Measurements from ENCODE around the gene SLTM.
"Not testable (repeated sequence)": the region's sequence is repeated elsewhere in the genome, so short reads cannot be mapped to it uniquely, and the experiment has no call there.

The SLTM gene

GRCh38 chr15:58957101-58957973, 23.9 kb upstream of the SLTM start:
- H3K4me3 ChIP-seq (ENCODE audit: low read depth in 1 of 2, low read length in 2 of 2), result no peak overlapping the region
- no peaks in the 10 kb centered on the region for H3K27me3 ChIP-seq (ENCODE audit: low read depth, low read length)
- no peaks in the 10 kb centered on the region for H3K9me3 ChIP-seq (ENCODE audit: control insufficient read depth in 1 of 2, low read length in 2 of 2)
- H3K4me1 ChIP-seq (ENCODE audit: control insufficient read depth in 1 of 2, insufficient read depth in 2 of 2, low read length in 2 of 2), result no peaks in the 10 kb centered on the region
- no peaks in the 10 kb centered on the region for H3K36me3 ChIP-seq (ENCODE audit: control insufficient read depth in 1 of 2, insufficient read depth in 2 of 2, low read length in 2 of 2)
- no peak overlapping the region for H3K27ac ChIP-seq (ENCODE audit: low read length)

GRCh38 chr15:58952751-58953150, 19.3 kb upstream of the SLTM start:
- Histone ChIP-seq H3K4me1 (ENCODE audit: control insufficient read depth in 1 of 2, insufficient read depth in 2 of 2, low read length in 2 of 2) (no peaks in the 10 kb centered on the region), H3K36me3 (ENCODE audit: control insufficient read depth in 1 of 2, insufficient read depth in 2 of 2, low read length in 2 of 2) (no peaks in the 10 kb centered on the region), H3K27ac (ENCODE audit: low read length) (no peak overlapping the region), H3K27me3 (ENCODE audit: low read depth, low read length) (no peaks in the 10 kb centered on the region), H3K9me3 (ENCODE audit: control insufficient read depth in 1 of 2, low read length in 2 of 2) (no peaks in the 10 kb centered on the region), H3K4me3 (ENCODE audit: low read depth in 1 of 2, low read length in 2 of 2) (no peak overlapping the region)

DNA sequence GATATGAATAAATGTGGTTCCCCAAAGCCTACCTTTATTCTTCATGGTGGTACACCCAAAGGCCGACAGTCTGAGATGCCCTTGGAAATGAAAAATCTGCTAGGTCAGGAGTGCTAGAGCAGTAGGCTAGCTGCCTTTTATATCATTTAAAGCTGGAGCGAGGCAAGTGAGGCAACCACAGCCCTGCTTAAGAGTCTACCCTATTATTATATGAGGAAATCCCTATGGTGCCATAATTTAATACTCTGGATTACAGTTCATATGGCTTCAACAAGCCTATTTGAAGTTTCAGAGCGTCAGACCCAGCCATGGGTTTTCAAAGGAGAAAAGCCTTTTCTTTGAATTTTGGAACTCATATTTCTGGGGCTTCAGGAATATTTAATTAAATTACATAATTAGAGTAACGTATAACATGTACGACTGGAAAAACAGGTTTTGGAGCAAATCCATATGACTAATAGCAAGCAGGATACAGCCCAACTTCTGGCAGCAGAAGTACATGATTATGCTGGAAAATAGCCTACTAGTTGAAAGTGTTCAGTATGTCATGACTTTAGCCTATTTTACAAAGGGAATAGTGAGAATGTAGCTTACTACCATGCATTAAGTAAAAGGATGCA, 18.0 kb upstream of the SLTM start:
- H3K4me1 ChIP-seq (ENCODE audit: control insufficient read depth in 1 of 2, insufficient read depth in 2 of 2, low read length in 2 of 2), result no peaks in the 10 kb centered on the region
- peak overlapping the region; percentile 11 for H3K27ac ChIP-seq (ENCODE audit: low read length)
- H3K9me3 ChIP-seq (ENCODE audit: control insufficient read depth in 1 of 2, low read length in 2 of 2), result no peaks in the 10 kb centered on the region
- H3K4me3 ChIP-seq (ENCODE audit: low read depth in 1 of 2, low read length in 2 of 2), result no peak overlapping the region
- H3K27me3 ChIP-seq (ENCODE audit: low read depth, low read length), result no peaks in the 10 kb centered on the region
- H3K36me3 ChIP-seq (ENCODE audit: control insufficient read depth in 1 of 2, insufficient read depth in 2 of 2, low read length in 2 of 2), result no peaks in the 10 kb centered on the region

GRCh38 chr15:58947179-58947578, 13.7 kb upstream of the SLTM start:
- Histone ChIP-seq H3K36me3 (ENCODE audit: control insufficient read depth in 1 of 2, insufficient read depth in 2 of 2, low read length in 2 of 2) (no peaks in the 10 kb centered on the region), H3K27me3 (ENCODE audit: low read depth, low read length) (no peaks in the 10 kb centered on the region), H3K4me3 (ENCODE audit: low read depth in 1 of 2, low read length in 2 of 2) (no peak overlapping the region), H3K9me3 (ENCODE audit: control insufficient read depth in 1 of 2, low read length in 2 of 2) (no peaks in the 10 kb centered on the region), H3K27ac (ENCODE audit: low read length) (no peak overlapping the region), H3K4me1 (ENCODE audit: control insufficient read depth in 1 of 2, insufficient read depth in 2 of 2, low read length in 2 of 2) (no peaks in the 10 kb centered on the region)

- not testable (repeated sequence) for H3K4me3 ChIP-seq (ENCODE audit: low read depth in 1 of 2, low read length in 2 of 2); H3K36me3 ChIP-seq (ENCODE audit: control insufficient read depth in 1 of 2, insufficient read depth in 2 of 2, low read length in 2 of 2); H3K9me3 ChIP-seq (ENCODE audit: control insufficient read depth in 1 of 2, low read length in 2 of 2); H3K27me3 ChIP-seq (ENCODE audit: low read depth, low read length)
- H3K4me1 ChIP-seq (ENCODE audit: control insufficient read depth in 1 of 2, insufficient read depth in 2 of 2, low read length in 2 of 2), result peaks cover 0 to 15% of the 10 kb centered on the region in 2 donors
- peak overlapping the region; percentile 99 for H3K27ac ChIP-seq (ENCODE audit: low read length)
Observed at GRCh38 chr15:58934974-58935373, 1.5 kb upstream of the SLTM start.

DNA sequence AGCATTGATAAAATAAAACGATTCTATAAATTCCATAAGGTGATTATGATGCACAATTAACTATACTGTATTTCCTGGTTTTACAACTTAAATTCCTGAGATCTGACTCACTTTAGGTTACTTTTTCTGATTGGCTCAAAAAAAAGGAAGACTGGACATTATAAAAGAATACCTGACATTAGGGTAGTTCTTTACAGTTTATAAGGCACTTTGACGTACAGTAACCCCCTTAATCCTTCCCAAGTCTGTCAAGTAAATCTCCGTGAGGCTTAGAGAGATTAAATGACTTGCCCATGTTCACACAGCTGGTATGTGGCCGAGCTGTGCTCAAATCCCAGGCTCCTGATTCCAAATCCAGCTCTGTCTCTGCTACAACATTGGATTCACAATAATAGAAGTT, 1.0 kb upstream of the SLTM start:
- Histone ChIP-seq H3K27me3 (ENCODE audit: low read depth, low read length) (no peaks in the 10 kb centered on the region), H3K27ac (ENCODE audit: low read length) (peak overlapping the region; percentile 99), H3K4me3 (ENCODE audit: low read depth in 1 of 2, low read length in 2 of 2) (peak overlapping the region; percentile 80 to 94), H3K9me3 (ENCODE audit: control insufficient read depth in 1 of 2, low read length in 2 of 2) (no peaks in the 10 kb centered on the region), H3K4me1 (ENCODE audit: control insufficient read depth in 1 of 2, insufficient read depth in 2 of 2, low read length in 2 of 2) (peaks cover 0 to 16% of the 10 kb centered on the region in 2 donors), H3K36me3 (ENCODE audit: control insufficient read depth in 1 of 2, insufficient read depth in 2 of 2, low read length in 2 of 2) (no peaks in the 10 kb centered on the region)

DNA sequence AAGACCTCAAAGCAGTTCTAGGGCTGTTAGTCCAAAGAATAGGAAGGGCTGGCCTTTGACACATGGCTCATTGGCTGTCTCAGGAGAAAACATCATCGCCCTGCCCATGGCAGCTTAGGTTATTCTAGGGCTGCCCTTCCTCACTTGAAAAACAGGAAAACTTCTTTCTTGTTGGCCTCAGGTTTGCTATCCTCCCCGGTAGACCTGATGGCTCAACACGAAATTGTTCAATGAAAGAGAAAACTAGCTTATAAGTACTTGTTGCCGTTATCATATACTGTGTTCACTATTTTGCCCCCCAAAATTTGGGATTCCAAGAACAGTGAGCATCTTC, 602 bp upstream of the SLTM start:
- peak overlapping the region; percentile 99 for H3K27ac ChIP-seq (ENCODE audit: low read length)
- H3K9me3 ChIP-seq (ENCODE audit: control insufficient read depth in 1 of 2, low read length in 2 of 2), result no peaks in the 10 kb centered on the region
- peak overlapping the region; percentile 80 to 94 for H3K4me3 ChIP-seq (ENCODE audit: low read depth in 1 of 2, low read length in 2 of 2)
- peaks cover 0 to 16% of the 10 kb centered on the region in 2 donors for H3K4me1 ChIP-seq (ENCODE audit: control insufficient read depth in 1 of 2, insufficient read depth in 2 of 2, low read length in 2 of 2)
- H3K27me3 ChIP-seq (ENCODE audit: low read depth, low read length), result no peaks in the 10 kb centered on the region
- no peaks in the 10 kb centered on the region for H3K36me3 ChIP-seq (ENCODE audit: control insufficient read depth in 1 of 2, insufficient read depth in 2 of 2, low read length in 2 of 2)

DNA sequence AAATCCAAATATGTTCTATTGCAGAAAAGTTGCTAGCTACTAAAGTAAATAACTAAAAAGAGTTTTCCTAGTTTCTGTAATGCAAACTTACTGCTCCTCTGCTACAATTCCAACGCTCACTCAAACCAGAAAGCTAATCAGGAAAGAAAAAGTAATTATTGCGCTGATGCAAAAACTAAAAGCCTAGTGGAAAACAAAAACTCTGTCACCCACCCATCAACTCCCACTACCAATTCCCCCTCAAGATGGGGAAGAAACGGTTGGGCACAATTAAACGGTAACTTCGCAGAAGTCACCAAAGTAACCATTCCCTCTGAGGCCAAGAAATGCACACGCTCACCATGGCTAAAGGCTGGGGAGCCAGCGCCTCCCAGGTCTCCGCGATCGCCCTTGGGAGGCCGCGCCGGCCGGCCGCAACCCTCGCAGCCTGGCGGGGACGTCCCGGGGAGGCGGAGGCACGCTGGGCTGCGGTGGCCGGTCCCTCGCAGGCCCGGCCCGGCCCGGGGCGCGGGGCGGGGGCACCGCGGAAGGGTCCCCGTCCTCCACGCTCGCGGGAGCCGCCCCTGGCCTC, 684 bp downstream of the SLTM start:
- H3K27me3 ChIP-seq (ENCODE audit: low read depth, low read length), result no peaks in the 10 kb centered on the region
- peak overlapping the region; percentile 94 for H3K27ac ChIP-seq (ENCODE audit: low read length)
- no peaks in the 10 kb centered on the region for H3K9me3 ChIP-seq (ENCODE audit: control insufficient read depth in 1 of 2, low read length in 2 of 2)
- H3K4me1 ChIP-seq (ENCODE audit: control insufficient read depth in 1 of 2, insufficient read depth in 2 of 2, low read length in 2 of 2), result peaks cover 0 to 16% of the 10 kb centered on the region in 2 donors
- peak overlapping the region; percentile 80 to 94 for H3K4me3 ChIP-seq (ENCODE audit: low read depth in 1 of 2, low read length in 2 of 2)
- peaks cover 0 to 13% of the 10 kb centered on the region in 2 donors for H3K36me3 ChIP-seq (ENCODE audit: control insufficient read depth in 1 of 2, insufficient read depth in 2 of 2, low read length in 2 of 2)

DNA sequence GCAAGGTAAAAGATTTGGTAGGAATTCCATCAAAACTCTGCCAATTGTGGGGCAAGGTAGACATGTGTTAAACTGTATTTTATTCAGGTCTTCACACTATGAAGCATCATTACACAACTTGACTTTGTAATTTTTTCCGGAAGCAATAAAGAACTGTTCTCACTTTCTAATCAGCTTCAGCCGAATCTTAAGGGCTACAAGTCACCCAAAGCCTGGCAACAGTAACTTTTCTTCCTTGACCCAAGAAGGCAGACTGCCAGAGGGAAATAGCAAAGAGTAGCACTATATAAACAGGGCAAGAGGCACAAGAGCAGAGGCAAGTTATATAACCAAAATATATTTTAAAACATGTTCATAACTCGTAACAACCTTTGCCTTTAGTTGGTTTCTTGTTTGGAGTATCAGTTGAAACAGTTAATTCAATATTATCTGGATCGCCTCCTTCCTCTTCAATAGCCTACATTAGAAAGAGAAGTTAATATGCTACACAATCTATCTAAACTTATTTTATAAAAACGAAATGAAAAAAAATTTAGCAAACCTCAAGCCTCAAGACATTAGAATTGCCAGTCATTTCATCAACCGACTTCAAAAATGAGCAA, 1.4 kb downstream of the SLTM start:
- peaks cover 0 to 16% of the 10 kb centered on the region in 2 donors for H3K4me1 ChIP-seq (ENCODE audit: control insufficient read depth in 1 of 2, insufficient read depth in 2 of 2, low read length in 2 of 2)
- H3K27ac ChIP-seq (ENCODE audit: low read length), result peak overlapping the region; percentile 94
- no peaks in the 10 kb centered on the region for H3K27me3 ChIP-seq (ENCODE audit: low read depth, low read length)
- peak overlapping the region; percentile 80 to 94 for H3K4me3 ChIP-seq (ENCODE audit: low read depth in 1 of 2, low read length in 2 of 2)
- H3K36me3 ChIP-seq (ENCODE audit: control insufficient read depth in 1 of 2, insufficient read depth in 2 of 2, low read length in 2 of 2), result peaks cover 0 to 18% of the 10 kb centered on the region in 2 donors
- H3K9me3 ChIP-seq (ENCODE audit: control insufficient read depth in 1 of 2, low read length in 2 of 2), result no peaks in the 10 kb centered on the region

DNA sequence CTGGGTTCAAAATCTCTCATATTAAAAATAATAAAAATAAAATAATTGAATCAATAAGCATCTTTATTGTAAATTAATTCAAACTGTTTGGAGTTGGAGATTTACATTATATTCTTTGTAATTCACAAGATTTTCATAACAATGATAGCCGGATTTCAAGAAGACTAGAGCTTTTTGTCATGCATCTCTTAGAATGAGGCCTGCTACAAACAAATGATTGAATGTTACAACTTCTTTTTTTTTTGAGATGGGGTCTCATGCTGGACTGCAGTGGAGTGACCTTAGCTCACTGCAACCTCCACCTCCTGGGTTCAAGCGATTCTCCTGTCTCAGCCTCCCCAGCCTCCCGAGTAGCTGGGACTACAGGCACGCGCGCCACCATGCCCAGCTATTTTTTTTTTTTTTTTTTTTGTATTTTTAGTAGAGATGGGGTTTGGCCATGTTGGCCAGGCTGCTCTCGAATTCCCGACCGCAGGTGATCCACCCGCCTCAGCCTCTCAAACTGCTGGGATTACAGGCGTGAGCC, 3.5 kb downstream of the SLTM start:
- Histone ChIP-seq H3K4me1 (ENCODE audit: control insufficient read depth in 1 of 2, insufficient read depth in 2 of 2, low read length in 2 of 2) (peaks cover 0 to 20% of the 10 kb centered on the region in 2 donors), H3K27ac (ENCODE audit: low read length) (no peak overlapping the region), H3K9me3 (ENCODE audit: control insufficient read depth in 1 of 2, low read length in 2 of 2) (no peaks in the 10 kb centered on the region), H3K36me3 (ENCODE audit: control insufficient read depth in 1 of 2, insufficient read depth in 2 of 2, low read length in 2 of 2) (peaks cover 6 to 22% of the 10 kb centered on the region in 2 donors), H3K27me3 (ENCODE audit: low read depth, low read length) (no peaks in the 10 kb centered on the region), H3K4me3 (ENCODE audit: low read depth in 1 of 2, low read length in 2 of 2) (no peak overlapping the region)

DNA sequence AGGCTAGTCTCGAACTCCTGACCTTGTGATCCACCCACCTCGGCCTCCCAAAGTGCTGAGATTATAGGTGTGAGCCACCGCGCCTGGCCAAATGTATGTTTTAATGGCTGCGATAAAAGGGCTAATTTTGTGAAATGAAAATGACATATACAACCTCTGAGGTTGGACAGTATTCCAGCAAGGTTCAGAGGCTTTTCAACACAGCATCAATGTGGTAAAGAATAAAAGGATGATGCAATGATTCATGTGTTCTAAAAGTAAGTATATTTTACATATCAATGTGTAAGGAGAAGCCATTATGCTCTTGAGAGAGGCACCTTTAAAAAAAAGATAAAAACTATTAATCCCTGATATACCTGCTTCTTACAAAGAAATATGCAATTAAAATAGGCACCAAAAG, 6.7 kb downstream of the SLTM start:
- H3K4me3 ChIP-seq (ENCODE audit: low read depth in 1 of 2, low read length in 2 of 2), result no peak overlapping the region
- H3K4me1 ChIP-seq (ENCODE audit: control insufficient read depth in 1 of 2, insufficient read depth in 2 of 2, low read length in 2 of 2), result peaks cover 3 to 34% of the 10 kb centered on the region in 2 donors
- peaks cover 6 to 22% of the 10 kb centered on the region in 2 donors for H3K36me3 ChIP-seq (ENCODE audit: control insufficient read depth in 1 of 2, insufficient read depth in 2 of 2, low read length in 2 of 2)
- no peak overlapping the region for H3K27ac ChIP-seq (ENCODE audit: low read length)
- no peaks in the 10 kb centered on the region for H3K27me3 ChIP-seq (ENCODE audit: low read depth, low read length)
- H3K9me3 ChIP-seq (ENCODE audit: control insufficient read depth in 1 of 2, low read length in 2 of 2), result no peaks in the 10 kb centered on the region
